HCT116 (cell line): ENCODE measurements around the gene OVOL1. TPM values are rescaled to one million over a fixed set of nuclear protein-coding genes. Genes with fewer than 3 reads are reported as not detected.
"Not testable (repeated sequence)": the region's sequence is repeated elsewhere in the genome, so short reads cannot be mapped to it uniquely, and the experiment has no call there.

Experiments used
- ATAC-seq: fragments of 200-7000 bp; cut with Tn5 transposase; 2 replicates; pipeline ENCODE4 v1.9.1; 2020; ENCODE audit warnings: mild to moderate bottlenecking, moderate library complexity
- BruUV-seq: library from RNA; stranded (reverse); fragments of 400-500 nt; replicated peaks from 2 replicates; lab custom pipeline; 2021; lab: Mats Ljungman, UMichigan
- CTCF ChIA-PET: fragments of 300-600 bp; sonication (Branson Sonifier 250); formaldehyde crosslinking; loops from one replicate; lab custom pipeline; 2021; ENCODE audit warnings: antibody characterized with exemption; lab: Charles Lee
- POLR2A ChIA-PET: fragments of 300-600, 350-600 bp; sonication (Branson Sonifier 250); formaldehyde crosslinking; loops from one replicate; lab custom pipeline; 2021; ENCODE audit warnings: antibody characterized with exemption; lab: Charles Lee
- RAD21 ChIA-PET, 2 experiments: fragments of 300-600 bp; sonication (Branson Sonifier 250); formaldehyde crosslinking; loops; one replicate each; lab custom pipeline; 2023; ENCODE audit warnings: low total read pairs in 2 of 2; ENCODE audit not compliant: uncharacterized antibody in 2 of 2, unreplicated experiment in 2 of 2, low non-redundant PET in 1 of 2; lab: Charles Lee
- DNase-seq: peaks from one replicate; pipeline ENCODE4 v3.0.0-alpha.2; 2010; ENCODE audit warnings: low read depth, low spot score
- H2AFZ ChIP-seq: fragments of 200-600 bp; shearing (Covaris generic), sonication (generic); 2 replicates; pipeline ENCODE4 v1.6.1; 2017; ENCODE audit warnings: low read depth, mixed run types, mixed read lengths, antibody characterized with exemption, low read length; ENCODE audit not compliant: poor library complexity, severe bottlenecking
- H3K27ac ChIP-seq: 2 replicates; pipeline ENCODE4 v1.5.1; 2012; ENCODE audit warnings: low read depth, low read length
- H3K27me3 ChIP-seq: fragments of 200-600 bp; sonication (generic); 2 replicates; pipeline ENCODE4 v1.6.1; 2016; ENCODE audit warnings: mixed run types, low read length, mixed read lengths; ENCODE audit not compliant: insufficient read depth
- H3K36me3 ChIP-seq, 2 experiments: fragments of 200-500 bp in 1 of 2; fragments of 200-600 bp in 1 of 2; sonication (Bioruptor generic) in 1 of 2; sonication (generic) in 1 of 2; 2 replicates each; pipeline versions ENCODE4 v1.5.1 to v1.6.1; 2014 to 2016; ENCODE audit warnings: low read length in 2 of 2, inconsistent platforms in 1 of 2, mixed read lengths in 1 of 2, mixed run types in 1 of 2; ENCODE audit not compliant: insufficient read depth in 2 of 2, control insufficient read depth in 1 of 2
- H3K4me1 ChIP-seq, 2 experiments: fragments of 200-600 bp in 1 of 2; sonication (generic) in 1 of 2; 2 replicates each; pipeline versions ENCODE4 v1.5.1 to v1.6.1; 2012 to 2017; ENCODE audit warnings: low read length in 2 of 2, inconsistent platforms in 1 of 2, mild to moderate bottlenecking in 1 of 2, mixed read lengths in 1 of 2, mixed run types in 1 of 2, moderate library complexity in 1 of 2; ENCODE audit not compliant: insufficient read depth in 2 of 2, control insufficient read depth in 1 of 2
- H3K4me2 ChIP-seq: fragments of 200-600 bp; sonication (generic); 2 replicates; pipeline ENCODE4 v1.6.1; 2017; ENCODE audit warnings: mixed run types, low read length, mixed read lengths
- H3K4me3 ChIP-seq, 2 experiments: fragments of 200-600 bp in 1 of 2; sonication (generic) in 1 of 2; replicated peaks in 1 of 2; 2 replicates each; pipeline ENCODE4 v1.5.1; 2011 to 2016; ENCODE audit warnings: low read length in 2 of 2, control low read depth in 1 of 2, low read depth in 1 of 2, mild to moderate bottlenecking in 1 of 2, mixed read lengths in 1 of 2, mixed run types in 1 of 2
- H3K79me2 ChIP-seq: fragments of 200-600 bp; sonication (generic); 2 replicates; pipeline ENCODE4 v1.6.1; 2017; ENCODE audit warnings: mild to moderate bottlenecking, mixed run types, low read length, moderate library complexity, mixed read lengths; ENCODE audit not compliant: insufficient read depth
- H3K9ac ChIP-seq: fragments of 200-600 bp; sonication (generic); 2 replicates; pipeline ENCODE4 v1.6.1; 2016; ENCODE audit warnings: low read length, mixed read lengths
- H3K9me2 ChIP-seq: fragments of 200-600 bp; sonication (generic), shearing (Covaris generic); 2 replicates; pipeline ENCODE4 v1.6.1; 2017; ENCODE audit warnings: mixed run types, mild to moderate bottlenecking, moderate library complexity; ENCODE audit not compliant: insufficient read depth
- H3K9me3 ChIP-seq, 2 experiments: fragments of 200-500 bp in 1 of 2; fragments of 200-600 bp in 1 of 2; sonication (Bioruptor generic) in 1 of 2; sonication (generic) in 1 of 2; 2 replicates each; pipeline ENCODE4 v1.6.1; 2014 to 2017; ENCODE audit warnings: low read length in 2 of 2, mixed read lengths in 2 of 2, inconsistent platforms in 1 of 2, low read depth in 1 of 2, mild to moderate bottlenecking in 1 of 2, mixed run types in 1 of 2, moderate library complexity in 1 of 2; ENCODE audit not compliant: control insufficient read depth in 1 of 2, insufficient read depth in 1 of 2
- H4K20me1 ChIP-seq: fragments of 200-600 bp; sonication (generic), shearing (Covaris generic); 2 replicates; pipeline ENCODE4 v1.6.1; 2017; ENCODE audit warnings: mixed run types, mild to moderate bottlenecking, moderate library complexity; ENCODE audit not compliant: insufficient read depth
- EZH2 ChIP-seq: fragments of 200-600 bp; sonication (generic); IDR thresholded peaks from 2 replicates; pipeline ENCODE4 v1.6.1; 2017; ENCODE audit warnings: antibody characterized with exemption, mixed run types
- YY1 ChIP-seq: IDR thresholded peaks from 2 replicates; pipeline ENCODE4 v1.6.1; 2011; ENCODE audit warnings: low read length, low read depth, moderate library complexity, mild to moderate bottlenecking; ENCODE audit not compliant: insufficient replicate concordance; ENCODE audit errors: extremely low read depth
- ZNF274 ChIP-seq: fragments of 200-500 bp; sonication (Bioruptor generic); IDR thresholded peaks from 2 replicates; pipeline ENCODE4 v1.6.1; 2014; ENCODE audit warnings: mild to moderate bottlenecking, low read depth, low read length, inconsistent platforms
- intact Hi-C: fragments of 100-400 bp; cut with micrococcal nuclease; formaldehyde crosslinking; loops from 2 replicates; pipeline ENCODE4 v1.10.0; 2022
- total RNA-seq: library from RNA; stranded (reverse); gene quantifications from one replicate; pipeline ENCODE4 v1.2.1, GENCODE V29; 2021; ENCODE audit not compliant: unreplicated experiment
- TF ChIP-seq, protein P1 (sequence below): IDR thresholded peaks from 2 replicates; pipeline ENCODE4 v1.6.1; 2011; ENCODE audit warnings: mild to moderate bottlenecking, low read length, moderate library complexity; ENCODE audit not compliant: insufficient replicate concordance; ENCODE audit errors: extremely low read depth

OVOL1 gene
- total RNA-seq, 1 experiment from 2014 or later, result 14.7 TPM

DNA sequence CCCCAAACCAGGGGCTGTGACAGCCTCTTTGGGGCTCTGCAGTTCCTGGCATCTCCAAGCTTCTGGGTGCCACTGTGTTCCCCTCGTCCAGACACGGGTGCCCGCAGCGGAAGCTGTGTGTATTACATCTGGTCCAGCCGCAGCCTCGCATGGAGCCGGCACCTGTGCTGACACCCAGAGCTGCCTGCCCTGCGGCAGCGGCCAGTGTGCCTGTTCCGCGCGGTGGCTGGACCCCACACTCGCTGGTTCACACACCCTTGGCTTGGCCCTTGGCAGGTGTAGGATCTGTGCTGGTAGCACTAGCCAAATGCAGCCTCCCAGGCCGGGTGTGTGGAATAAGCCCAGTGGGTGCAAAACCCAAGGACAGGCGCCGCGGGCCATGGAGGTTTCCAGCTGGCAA is 41.8 kb upstream of the OVOL1 start:
- intact Hi-C loops, result no loop called here
- no peaks in the 10 kb centered on the region for H3K79me2 ChIP-seq
- no peak overlapping the region for H2AFZ ChIP-seq
- TF ChIP-seq EZH2, result no peak
- TF ChIP-seq ZNF274, result no peak
- TF ChIP-seq, protein P1, sequence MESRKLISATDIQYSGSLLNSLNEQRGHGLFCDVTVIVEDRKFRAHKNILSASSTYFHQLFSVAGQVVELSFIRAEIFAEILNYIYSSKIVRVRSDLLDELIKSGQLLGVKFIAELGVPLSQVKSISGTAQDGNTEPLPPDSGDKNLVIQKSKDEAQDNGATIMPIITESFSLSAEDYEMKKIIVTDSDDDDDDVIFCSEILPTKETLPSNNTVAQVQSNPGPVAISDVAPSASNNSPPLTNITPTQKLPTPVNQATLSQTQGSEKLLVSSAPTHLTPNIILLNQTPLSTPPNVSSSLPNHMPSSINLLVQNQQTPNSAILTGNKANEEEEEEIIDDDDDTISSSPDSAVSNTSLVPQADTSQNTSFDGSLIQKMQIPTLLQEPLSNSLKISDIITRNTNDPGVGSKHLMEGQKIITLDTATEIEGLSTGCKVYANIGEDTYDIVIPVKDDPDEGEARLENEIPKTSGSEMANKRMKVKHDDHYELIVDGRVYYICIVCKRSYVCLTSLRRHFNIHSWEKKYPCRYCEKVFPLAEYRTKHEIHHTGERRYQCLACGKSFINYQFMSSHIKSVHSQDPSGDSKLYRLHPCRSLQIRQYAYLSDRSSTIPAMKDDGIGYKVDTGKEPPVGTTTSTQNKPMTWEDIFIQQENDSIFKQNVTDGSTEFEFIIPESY, result no peak
- TF ChIP-seq YY1, result no peak
- TF ChIP-seq, all 23 proteins: peak for 0
- Histone ChIP-seq H3K4me3 (no peak overlapping the region), H3K9me3 (no peaks in the 10 kb centered on the region), H3K36me3 (no peaks in the 10 kb centered on the region), H4K20me1 (no peaks in the 10 kb centered on the region), H3K4me1 (peaks cover 0 to 12% of the 10 kb centered on the region in 2 experiments; a peak in 2 of 4 replicates), H3K4me2 (no peak overlapping the region), H3K27ac (no peak overlapping the region), H3K9me2 (no peaks in the 10 kb centered on the region), H3K27me3 (no peaks in the 10 kb centered on the region; the same call in 1 of the 2 replicates), H3K9ac (no peak overlapping the region)
- no TSS peak for BruUV-seq
- no peak for ATAC-seq
- ChIA-PET CTCF (interaction anchor here (0.7 to 2.0 kb wide), 12 partner anchors 10 to 241 kb away, joined by 3 to 8 read pairs (median 4); partner anchors contain the start of genes AP5B1, FIBP, KAT5 and RNASEH2C), RAD21 (interaction anchor here (0.7 to 0.9 kb wide), 2 partner anchors 29 to 323 kb away, joined by 4 read pairs; no protein-coding TSS in a partner anchor), POLR2A (no interaction called here)
- no peak for DNase-seq

DNA sequence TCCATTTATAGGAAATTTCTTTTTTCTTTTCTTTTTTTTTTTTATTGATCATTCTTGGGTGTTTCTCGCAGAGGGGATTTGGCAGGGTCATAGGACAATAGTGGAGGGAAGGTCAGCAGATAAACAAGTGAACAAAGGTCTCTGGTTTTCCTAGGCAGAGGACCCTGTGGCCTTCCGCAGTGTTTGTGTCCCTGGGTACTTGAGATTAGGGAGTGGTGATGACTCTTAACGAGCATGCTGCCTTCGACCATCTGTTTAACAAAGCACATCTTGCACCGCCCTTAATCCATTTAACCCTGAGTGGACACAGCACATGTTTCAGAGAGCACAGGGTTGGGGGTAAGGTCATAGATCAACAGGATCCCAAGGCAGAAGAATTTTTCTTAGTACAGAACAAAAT is 24.7 kb upstream of the OVOL1 start:
- H3K4me3 ChIP-seq, H2AFZ ChIP-seq, BruUV-seq, intact Hi-C loops, H3K9ac ChIP-seq, H4K20me1 ChIP-seq, RAD21 ChIA-PET, H3K27me3 ChIP-seq, H3K4me1 ChIP-seq, ATAC-seq, H3K27ac ChIP-seq, H3K36me3 ChIP-seq, POLR2A ChIA-PET, H3K9me2 ChIP-seq, H3K9me3 ChIP-seq, H3K79me2 ChIP-seq, H3K4me2 ChIP-seq, DNase-seq: not testable (repeated sequence)
- CTCF ChIA-PET, result interaction anchor here (1.3 kb wide), 1 partner anchor 17 kb away, joined by 3 read pairs; no protein-coding TSS in a partner anchor

DNA sequence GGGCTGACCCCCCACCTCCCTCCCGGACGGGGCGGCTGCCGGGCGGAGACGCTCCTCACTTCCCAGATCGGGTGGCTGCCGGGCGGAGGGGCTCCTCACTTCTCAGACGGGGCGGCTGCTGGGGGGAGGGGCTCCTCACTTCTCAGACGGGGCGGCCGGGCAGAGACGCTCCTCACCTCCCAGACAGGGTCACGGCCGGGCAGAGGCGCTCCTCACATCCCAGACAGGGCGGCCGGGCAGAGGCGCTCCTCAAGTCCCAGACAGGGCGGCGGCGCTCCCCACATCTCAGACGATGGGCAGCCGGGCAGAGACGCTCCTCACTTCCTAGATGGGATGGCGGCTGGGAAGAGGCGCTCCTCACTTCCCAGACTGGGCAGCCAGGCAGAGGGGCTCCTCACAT is 24.0 kb upstream of the OVOL1 start:
- intact Hi-C loops, CTCF ChIA-PET, DNase-seq, H3K79me2 ChIP-seq, H3K4me1 ChIP-seq, H3K9me3 ChIP-seq, H3K36me3 ChIP-seq, RAD21 ChIA-PET, H3K9me2 ChIP-seq, H4K20me1 ChIP-seq, BruUV-seq, H3K27ac ChIP-seq, ATAC-seq, H3K27me3 ChIP-seq, H2AFZ ChIP-seq, H3K9ac ChIP-seq, H3K4me2 ChIP-seq, POLR2A ChIA-PET, H3K4me3 ChIP-seq: not testable (repeated sequence)
